ENCODE data around the gene SNED1. TPM values are rescaled to one million over a fixed set of nuclear protein-coding genes. Genes with fewer than 3 reads are reported as not detected.

SNED1 gene
- total and polyA plus RNA-seq, 9 of the 15 experiments (the other 6 are each of a cell fraction or from before 2014, with no cell fraction given), result 0.03 to 0.07 (median 0.05) TPM; not detected in 5

- TF ChIP-seq GABPA (tag; conservative IDR thresholded peaks at IDR 0.05; ENCODE audit: low read depth), result peak; percentile 99
- TF ChIP-seq ZNF232 (CRISPR knock-in tag; IDR thresholded peaks at IDR 0.05), result no peak
- TF ChIP-seq UBTF (IDR thresholded peaks at IDR 0.05; ENCODE audit: borderline replicate concordance in 1 of 2, low read depth in 2 of 2, low read length in 2 of 2), result peak; percentile 92 to 99
- TF ChIP-seq ATF3 (IDR thresholded peaks at IDR 0.05), result no peak
- TF ChIP-seq ATF3 (CRISPR knock-in tag; conservative IDR thresholded peaks at IDR 0.05), result no peak
- no peak for TF ChIP-seq CTCFL (IDR thresholded peaks at IDR 0.05; ENCODE audit: borderline replicate concordance, insufficient read depth, low read depth, low read length, poor library complexity, severe bottlenecking)
- no peak for TF ChIP-seq BMI1 (IDR thresholded peaks at IDR 0.05; ENCODE audit: low read length)
- peak; percentile 84; the same call in 1 of the 2 replicates for TF ChIP-seq CTBP1 (IDR thresholded peaks at IDR 0.05; ENCODE audit: borderline replicate concordance)
- TF ChIP-seq POLR2AphosphoS2 (IDR thresholded peaks at IDR 0.05; ENCODE audit: low read length), result no peak
- TF ChIP-seq PHF21A (IDR thresholded peaks at IDR 0.05; ENCODE audit: borderline replicate concordance, low read depth), result peak; percentile 56; the same call in 1 of the 2 replicates
- no peak for TF ChIP-seq DDX20 (tag; IDR thresholded peaks at IDR 0.05; ENCODE audit: low read depth)
- peak; percentile 96 to 99 for TF ChIP-seq MAZ (CRISPR knock-in tag; conservative IDR thresholded peaks at IDR 0.05 in 1 of 2, IDR thresholded peaks at IDR 0.05 in 1 of 2)
- no peak for TF ChIP-seq TFAM (CRISPR knock-in tag; conservative IDR thresholded peaks at IDR 0.05)
- TF ChIP-seq ZNF212 (CRISPR knock-in tag; IDR thresholded peaks at IDR 0.05), result no peak
- no peak for TF ChIP-seq KAT2B (IDR thresholded peaks at IDR 0.05; ENCODE audit: low read depth, low read length)
- TF ChIP-seq ARID3B (CRISPR knock-in tag; IDR thresholded peaks at IDR 0.05; ENCODE audit: borderline replicate concordance), result no peak
- no peak for TF ChIP-seq SETDB1 (IDR thresholded peaks at IDR 0.05; ENCODE audit: low read length)
- TF ChIP-seq ZNF644 (tag; IDR thresholded peaks at IDR 0.05; ENCODE audit: low read depth), result no peak
- TF ChIP-seq ZNF561 (CRISPR knock-in tag; conservative IDR thresholded peaks at IDR 0.05), result no peak
- TF ChIP-seq ZNF280B (CRISPR knock-in tag; IDR thresholded peaks at IDR 0.05), result no peak
Observed at GRCh38 chr2:241102239-241102803, 103.9 kb downstream of the SNED1 start, which contains the start of gene MTERF4 (continued).
